D341Med (cell line): ENCODE measurements around the gene CGREF1.

Source experiments
- DNase-seq: peaks from one replicate; pipeline ENCODE4 v3.0.0; 2012; ENCODE audit warnings: low spot score

The CGREF1 gene

GRCh38 chr2:27118525-27119329 lies at the start of gene CGREF1:
Gene CGREF1, minus strand, starts transcription at chr2:27119128. Its CDS starts 14,762 bp downstream, at chr2:27104366.
- peak; percentile 79 for DNase-seq

- DNase-seq = no peak
Measured at GRCh38 chr2:27164960-27165763, 46.2 kb upstream of the CGREF1 start.

DNA sequence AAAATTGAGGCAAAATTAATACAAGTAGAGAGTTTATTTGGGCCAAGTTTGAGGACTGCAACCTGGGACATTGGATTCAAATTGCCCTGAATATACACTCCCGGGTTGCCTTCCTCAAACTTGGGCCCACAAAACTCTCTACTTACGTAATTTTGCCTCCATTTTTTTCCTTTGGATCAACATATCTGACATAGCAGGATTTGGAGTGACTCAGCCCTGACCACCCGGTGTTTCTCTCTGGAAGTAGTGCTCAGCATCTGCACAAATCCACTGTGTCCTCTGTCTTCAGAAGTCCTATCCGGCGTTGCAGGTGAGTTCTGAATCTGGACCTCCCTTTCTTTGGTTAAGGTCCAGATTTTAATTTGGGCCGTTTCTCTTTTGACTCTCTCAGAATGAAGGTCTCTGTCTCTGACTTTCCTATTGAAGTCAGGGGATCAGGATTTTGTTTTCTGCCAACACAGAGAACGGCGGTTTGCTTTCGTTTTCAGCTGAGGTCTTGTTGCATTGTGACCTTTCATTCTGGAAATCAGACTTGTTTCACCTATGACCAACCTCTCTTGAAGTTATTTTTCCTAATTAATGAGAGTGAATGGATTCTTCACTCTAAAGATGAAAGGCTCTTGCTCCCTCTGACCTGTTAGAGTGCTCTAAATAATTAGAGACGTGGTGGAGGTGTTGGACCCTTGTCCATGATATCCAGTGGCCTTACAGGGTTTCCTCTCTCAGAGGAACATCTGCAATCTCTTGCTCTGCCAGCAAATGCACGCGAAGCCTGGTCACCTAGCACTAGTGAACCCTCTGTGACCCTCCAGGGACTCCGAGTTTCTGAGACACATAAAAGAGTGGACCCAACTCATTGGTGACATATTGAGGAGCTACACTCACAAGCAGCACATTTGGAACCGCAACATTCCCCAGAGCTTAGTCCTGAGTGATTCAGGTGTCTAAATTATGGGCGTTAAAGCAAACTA lies 43.5 kb upstream of the CGREF1 start:
- no peak for DNase-seq

GRCh38 chr2:27160191-27160590 lies 41.3 kb upstream of the CGREF1 start:
- DNase-seq = no peak

- no peak for DNase-seq
Measured at GRCh38 chr2:27159271-27159670, 40.3 kb upstream of the CGREF1 start.

- DNase-seq = no peak
Measured at GRCh38 chr2:27158468-27158867, 39.5 kb upstream of the CGREF1 start.

- no peak for DNase-seq
Measured at GRCh38 chr2:27155069-27155520, 36.2 kb upstream of the CGREF1 start.

DNA sequence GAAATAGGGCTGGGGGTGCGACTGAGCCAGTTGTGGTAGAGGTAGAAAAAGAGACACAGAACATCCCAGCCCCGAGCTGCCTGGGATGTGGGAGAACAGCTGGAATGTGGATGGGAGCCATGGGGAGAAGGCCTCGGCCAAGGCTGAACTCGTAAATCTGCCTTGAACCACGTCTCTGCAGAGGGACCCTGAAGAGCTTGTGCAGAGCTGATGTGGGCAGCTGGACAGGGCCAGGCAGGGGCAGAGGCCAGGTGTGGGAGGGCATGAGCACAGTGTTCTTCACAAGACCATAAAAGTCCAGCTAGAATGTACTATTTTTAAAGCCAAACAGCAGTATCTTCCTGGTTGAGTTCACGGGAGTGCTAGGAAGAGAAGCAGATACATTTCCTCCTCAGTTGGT lies 35.6 kb upstream of the CGREF1 start:
- no peak for DNase-seq

GRCh38 chr2:27152796-27153464 lies 34.0 kb upstream of the CGREF1 start:
- DNase-seq = no peak

DNA sequence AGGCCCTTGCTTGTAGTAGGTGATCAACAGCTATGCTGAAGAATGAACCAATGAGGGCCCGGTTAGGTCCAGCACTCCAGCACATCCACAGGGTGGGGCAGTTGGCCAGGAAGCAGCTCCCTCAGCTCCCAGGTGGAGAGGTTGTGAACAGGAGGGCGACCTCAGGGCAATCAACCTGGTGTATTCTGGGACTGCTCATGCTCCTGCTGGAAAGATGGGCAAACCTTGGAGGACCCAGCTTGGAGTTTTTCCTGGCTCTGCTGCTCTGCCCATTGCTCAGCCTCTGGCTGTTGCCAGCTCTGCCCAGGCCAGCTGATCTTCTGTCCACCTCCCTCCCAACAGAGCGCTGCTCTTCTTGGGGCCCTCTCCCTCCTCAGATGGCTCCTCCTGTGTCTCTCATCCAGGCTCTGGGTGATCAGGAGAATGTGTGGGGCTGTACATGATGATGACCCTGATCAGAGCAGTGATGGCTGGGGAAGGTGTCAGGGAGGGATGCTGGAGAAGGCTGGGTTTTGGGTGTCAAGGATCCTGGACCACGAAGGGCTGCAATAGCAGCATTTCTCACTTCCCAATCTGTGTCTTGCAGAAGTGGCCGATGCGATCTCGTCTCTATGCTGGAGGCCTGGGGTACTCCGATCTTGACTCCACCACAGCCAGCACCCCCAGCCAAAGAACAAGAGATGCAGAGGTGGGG lies 33.3 kb upstream of the CGREF1 start:
- DNase-seq = no peak

DNA sequence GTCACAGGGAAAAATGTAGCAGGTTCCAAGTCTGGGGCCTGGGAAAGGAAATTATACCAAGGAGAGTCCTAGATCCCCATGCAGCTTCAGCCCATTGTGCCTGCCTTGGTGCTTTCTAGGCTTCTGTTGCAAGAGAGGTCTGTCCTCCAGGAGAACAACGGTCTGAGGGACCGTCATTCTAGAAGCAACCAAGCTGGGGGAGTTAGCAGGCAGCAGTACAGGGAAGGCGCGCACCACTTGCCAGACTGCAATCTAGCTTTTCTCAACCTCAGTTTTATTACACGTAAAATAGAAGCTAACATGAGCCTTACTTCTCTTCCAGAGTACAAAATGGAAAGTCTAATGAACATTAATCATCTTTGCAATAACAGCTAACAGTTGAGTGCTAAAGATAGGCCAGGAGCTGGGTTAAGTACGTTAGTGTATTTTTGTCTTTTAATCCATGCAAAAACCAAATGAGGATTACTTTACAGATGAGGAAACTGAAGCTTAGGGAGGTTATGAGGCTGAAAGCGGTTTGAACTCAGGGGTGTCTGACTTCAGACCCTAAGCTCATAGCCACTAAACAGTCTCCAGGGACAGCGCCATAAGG lies 31.8 kb upstream of the CGREF1 start:
- no peak for DNase-seq

- no peak for DNase-seq
Measured at GRCh38 chr2:27149570-27150405, 30.9 kb upstream of the CGREF1 start.

DNA sequence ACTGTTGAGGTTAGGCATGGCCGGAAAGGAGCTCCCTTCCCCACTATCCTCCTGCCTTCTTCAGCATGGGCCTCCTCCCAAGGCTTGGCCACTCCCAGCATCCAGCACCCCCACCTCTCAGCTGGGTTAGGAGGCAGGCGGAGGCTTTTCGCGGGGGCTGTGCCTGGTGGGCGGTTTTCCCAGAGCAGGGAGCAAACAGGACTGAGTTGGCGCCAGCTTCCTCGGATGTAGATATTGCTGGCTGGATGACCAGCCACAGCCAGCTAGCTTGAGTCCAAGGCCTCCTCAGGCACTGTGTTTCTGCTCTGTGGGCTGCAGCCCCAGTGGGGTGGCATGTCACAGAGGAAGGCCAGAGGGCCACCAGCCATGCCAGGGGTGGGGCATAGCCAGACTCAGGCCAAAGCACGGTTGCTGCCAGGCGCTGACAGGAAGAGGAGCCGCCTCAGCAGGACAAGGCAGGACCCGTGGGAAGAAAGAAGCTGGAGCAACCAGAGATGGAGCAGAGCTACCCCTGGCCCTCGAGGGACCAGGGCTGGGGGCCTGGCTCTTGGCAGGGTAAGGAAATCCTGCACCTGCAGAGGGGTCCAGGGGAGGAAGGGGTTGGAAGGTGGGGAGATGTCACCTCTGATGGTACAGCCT lies 30.0 kb upstream of the CGREF1 start, which contains the start of gene TCF23:
Gene TCF23, plus strand, starts transcription at position 204 of the 639 bp plus-strand sequence. Its CDS starts 130 bp downstream, at position 334.
- DNase-seq = no peak

DNA sequence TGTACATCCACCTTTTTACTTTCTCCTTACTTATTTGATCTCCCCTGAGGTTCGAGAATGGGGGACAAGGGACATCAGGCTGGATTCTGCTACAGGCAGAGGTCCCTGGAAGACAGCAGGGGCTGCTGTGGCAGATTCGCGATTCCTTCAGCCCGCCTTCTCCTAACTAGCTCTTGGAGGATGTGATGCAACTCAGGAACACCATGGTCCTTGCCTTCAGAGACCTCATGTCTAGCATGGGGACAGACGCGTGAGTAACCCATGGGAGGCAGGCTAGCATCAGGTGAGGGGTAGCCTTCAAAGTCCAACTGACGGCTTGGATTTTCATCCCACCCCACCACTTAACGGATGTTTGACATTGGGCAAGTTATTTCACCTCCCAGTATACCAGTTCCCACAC lies 29.0 kb upstream of the CGREF1 start:
- DNase-seq = no peak

GRCh38 chr2:27145682-27146081 lies 26.8 kb upstream of the CGREF1 start:
- no peak for DNase-seq

DNA sequence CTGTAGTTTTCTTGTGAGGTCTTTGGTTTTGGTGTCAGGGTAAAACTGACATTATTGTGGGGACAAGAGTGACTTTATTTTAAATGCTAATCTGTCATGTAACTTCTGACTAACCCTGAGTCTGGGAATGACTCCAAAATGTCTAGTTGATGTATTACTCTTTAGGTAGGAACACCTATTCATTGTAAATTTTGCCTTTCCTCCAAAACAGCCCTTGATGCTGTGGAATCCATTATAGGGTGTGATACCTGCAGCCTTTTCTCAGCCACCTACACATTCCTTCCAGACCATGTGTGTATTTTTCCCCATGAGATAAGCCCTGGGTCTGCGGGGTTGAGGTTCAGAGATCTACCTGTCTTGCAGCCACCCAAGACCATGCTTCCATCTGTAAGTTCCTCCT lies 24.4 kb upstream of the CGREF1 start:
- DNase-seq = no peak

DNA sequence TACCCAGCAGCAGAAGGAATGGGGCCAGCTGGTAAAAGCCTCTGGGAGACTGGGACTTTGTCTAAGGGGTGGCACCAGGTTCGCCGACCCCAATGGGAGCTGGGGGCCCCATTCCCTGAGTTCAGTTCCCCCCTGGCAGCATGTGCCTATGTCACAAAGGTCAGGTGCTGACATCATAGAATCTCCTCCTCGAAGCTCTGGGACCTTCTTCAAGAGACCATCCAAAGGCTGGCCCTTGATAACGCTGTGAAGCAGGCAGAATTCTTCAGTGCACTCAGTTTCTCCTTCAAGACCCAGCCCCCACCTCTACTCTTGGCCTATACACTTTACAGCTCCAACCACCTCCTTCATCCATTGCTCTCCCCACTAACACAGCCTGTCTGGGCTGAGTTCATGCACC lies 20.4 kb upstream of the CGREF1 start, which contains the start of gene PRR30:
Gene PRR30, minus strand, starts transcription at position 101 of the 400 bp plus-strand sequence. CDS start 1,081 bp downstream, outside the sequence.
- DNase-seq = no peak

DNA sequence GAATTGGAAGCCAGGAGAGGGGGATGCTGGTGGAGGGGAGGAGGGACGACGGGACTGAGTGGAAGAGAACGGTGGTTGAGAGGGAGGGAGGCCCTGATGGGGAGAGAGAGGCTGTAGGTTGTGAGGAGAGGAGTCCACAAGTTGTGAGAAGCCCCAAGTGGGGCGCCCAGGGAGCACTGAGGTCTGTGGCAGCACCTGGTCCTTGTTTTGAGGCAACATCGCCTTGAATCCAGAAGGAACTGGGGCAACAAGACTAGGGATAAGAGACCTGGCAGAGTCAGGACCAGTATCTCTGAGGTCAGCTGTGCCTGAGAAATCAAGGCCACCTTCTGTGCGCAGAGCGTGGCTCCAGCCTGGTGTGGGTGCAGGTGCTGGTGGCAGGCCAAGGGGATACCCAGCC lies 19.2 kb upstream of the CGREF1 start:
- DNase-seq = no peak
